A549 (cell line): ENCODE data around the gene ADGRG6.

ENCODE experiments used
- EP300 ChIP-seq, 2 experiments: fragments of >200 bp; sonication (Bioruptor Twin); formaldehyde crosslinking; IDR thresholded peaks; 2 replicates in 1 of 2; 3 replicates in 1 of 2; pipeline ENCODE4 v1.6.1; 2016 to 2017
- JUN ChIP-seq, 2 experiments: fragments of >200 bp; sonication (Bioruptor Twin); formaldehyde crosslinking; IDR thresholded peaks; 2 replicates in 1 of 2; 3 replicates in 1 of 2; pipeline ENCODE4 v1.6.1; 2016 to 2017
- POLR2A ChIP-seq: IDR thresholded peaks from 2 replicates; pipeline ENCODE4 v1.6.1; 2012; ENCODE audit warnings: mild to moderate bottlenecking, low read length
- TF ChIP-seq, protein P1 (sequence below): fragments of >200 bp; sonication (Bioruptor Twin); formaldehyde crosslinking; IDR thresholded peaks from 3 replicates; pipeline ENCODE4 v1.5.1; 2016

DNA sequence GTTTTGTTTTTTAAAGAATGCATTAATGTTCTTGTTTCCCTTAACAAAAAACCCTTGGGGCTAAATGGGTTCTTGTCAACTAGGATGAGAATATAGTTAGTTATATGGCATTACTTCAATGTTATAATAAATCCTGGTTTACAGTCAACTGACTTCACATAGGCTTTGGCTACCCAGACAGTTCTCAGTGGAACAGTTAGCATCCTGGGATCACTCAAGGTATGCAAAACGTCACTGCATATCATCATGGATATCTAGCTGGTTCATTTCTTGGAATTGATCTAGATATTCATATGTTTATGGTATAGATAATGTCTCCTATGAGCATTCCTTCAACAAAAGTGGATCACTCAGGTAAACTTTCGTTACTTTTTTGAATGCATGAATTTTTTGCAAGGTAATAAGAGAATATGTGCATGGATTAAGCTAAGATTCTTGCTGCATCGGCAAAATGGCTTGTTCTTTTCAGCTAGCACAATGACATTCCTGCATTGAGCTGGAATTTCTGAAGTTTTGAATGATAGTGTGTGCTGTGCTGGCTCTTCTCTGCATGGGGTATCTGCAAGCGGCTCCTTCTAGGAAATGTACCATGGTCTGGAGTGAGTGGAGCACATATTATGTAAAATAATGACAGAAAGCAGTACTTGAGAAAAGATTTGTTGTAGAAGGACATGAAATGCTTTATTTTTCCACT, 138.9 kb downstream of the ADGRG6 start:
- no peak for TF ChIP-seq POLR2A
- TF ChIP-seq, protein P1, sequence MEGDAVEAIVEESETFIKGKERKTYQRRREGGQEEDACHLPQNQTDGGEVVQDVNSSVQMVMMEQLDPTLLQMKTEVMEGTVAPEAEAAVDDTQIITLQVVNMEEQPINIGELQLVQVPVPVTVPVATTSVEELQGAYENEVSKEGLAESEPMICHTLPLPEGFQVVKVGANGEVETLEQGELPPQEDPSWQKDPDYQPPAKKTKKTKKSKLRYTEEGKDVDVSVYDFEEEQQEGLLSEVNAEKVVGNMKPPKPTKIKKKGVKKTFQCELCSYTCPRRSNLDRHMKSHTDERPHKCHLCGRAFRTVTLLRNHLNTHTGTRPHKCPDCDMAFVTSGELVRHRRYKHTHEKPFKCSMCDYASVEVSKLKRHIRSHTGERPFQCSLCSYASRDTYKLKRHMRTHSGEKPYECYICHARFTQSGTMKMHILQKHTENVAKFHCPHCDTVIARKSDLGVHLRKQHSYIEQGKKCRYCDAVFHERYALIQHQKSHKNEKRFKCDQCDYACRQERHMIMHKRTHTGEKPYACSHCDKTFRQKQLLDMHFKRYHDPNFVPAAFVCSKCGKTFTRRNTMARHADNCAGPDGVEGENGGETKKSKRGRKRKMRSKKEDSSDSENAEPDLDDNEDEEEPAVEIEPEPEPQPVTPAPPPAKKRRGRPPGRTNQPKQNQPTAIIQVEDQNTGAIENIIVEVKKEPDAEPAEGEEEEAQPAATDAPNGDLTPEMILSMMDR = no peak
- no peak for TF ChIP-seq EP300 (IDR thresholded peaks at IDR 0.05)
- TF ChIP-seq JUN (IDR thresholded peaks at IDR 0.05) = no peak
